ENCODE data around the gene TCEA3. TPM values are rescaled to one million over a fixed set of nuclear protein-coding genes. Genes with fewer than 3 reads are reported as not detected.
"Not testable (repeated sequence)": the region's sequence is repeated elsewhere in the genome, so short reads cannot be mapped to it uniquely, and the experiment has no call there.

TCEA3 gene
- total RNA-seq, 1 donor from 2014 or later, result 0.40 TPM

GRCh38 chr1:23393706-23394105, 30.8 kb downstream of the TCEA3 start:
- DNase-seq (ENCODE audit: low read depth, low spot score), result no peak

- no peak for DNase-seq (ENCODE audit: low read depth, low spot score)
Measured at GRCh38 chr1:23392125-23392855, 32.3 kb downstream of the TCEA3 start.

- DNase-seq (ENCODE audit: low read depth, low spot score), result no peak
Measured at GRCh38 chr1:23389837-23390321, 34.7 kb downstream of the TCEA3 start.

GRCh38 chr1:23387494-23387893, 37.1 kb downstream of the TCEA3 start:
- no peak for DNase-seq (ENCODE audit: low read depth, low spot score)

DNA sequence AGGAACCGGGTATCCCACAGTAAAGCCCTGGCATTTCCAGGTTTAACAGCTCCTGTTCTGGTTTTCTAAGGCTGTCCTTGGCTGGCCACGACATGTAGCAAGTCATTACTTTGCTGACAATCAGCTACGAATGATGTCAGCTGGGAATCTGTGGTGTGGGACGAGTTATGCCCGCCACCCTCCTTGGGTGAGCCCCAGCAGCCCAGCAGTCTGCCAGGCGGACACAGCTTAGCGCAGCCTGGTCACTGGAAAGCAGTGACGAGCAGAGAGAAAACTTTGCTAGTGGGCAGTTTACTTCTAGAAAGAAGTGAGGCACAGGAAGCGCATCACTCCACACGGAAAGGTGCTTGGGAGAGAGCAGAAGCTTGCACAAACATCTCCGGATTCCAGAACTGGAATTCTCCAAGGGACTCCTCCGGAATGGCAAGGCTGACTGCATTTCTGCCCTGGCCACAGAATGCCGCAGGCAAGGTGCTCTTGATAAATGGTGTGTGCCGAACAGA, 39.4 kb downstream of the TCEA3 start:
- no peak for DNase-seq (ENCODE audit: low read depth, low spot score)

DNA sequence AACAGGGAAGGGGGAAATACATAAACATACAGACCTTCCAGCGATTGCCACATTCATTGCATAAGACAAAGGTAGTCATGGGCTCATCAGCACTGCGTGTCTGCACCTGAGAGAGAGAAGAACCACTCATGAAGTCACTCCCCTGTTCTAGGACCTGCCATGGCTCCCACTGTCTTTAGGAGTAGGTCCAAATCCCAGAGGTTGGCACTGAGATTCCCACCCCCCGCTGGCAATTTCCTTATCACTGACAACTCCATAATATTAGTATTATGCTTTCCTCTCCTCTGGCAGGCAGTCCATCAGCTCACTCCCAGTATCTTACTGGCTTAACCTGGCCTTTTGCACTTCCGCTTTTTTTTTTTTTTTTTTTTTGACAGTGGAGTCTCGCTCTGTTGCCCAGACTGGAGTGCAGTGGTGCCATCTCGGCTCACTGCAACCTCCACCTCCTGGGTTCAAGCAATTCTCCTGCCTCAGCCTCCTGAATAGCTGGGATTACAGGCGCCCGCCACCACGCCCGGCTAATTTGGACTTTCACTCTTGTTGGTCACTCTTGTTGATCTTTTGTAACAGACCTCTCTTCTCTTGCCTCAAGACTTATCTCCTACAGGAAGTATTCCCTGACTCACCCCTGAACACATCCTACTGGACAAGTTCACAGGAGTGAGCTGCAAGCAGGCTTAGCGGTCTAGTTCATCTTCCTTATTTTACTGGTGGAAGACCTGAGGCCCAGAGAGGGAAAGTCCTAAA, 40.1 kb downstream of the TCEA3 start:
- DNase-seq (ENCODE audit: low read depth, low spot score), result no peak

- no peak for DNase-seq (ENCODE audit: low read depth, low spot score)
Measured at GRCh38 chr1:23383577-23384311, 40.8 kb downstream of the TCEA3 start.

DNA sequence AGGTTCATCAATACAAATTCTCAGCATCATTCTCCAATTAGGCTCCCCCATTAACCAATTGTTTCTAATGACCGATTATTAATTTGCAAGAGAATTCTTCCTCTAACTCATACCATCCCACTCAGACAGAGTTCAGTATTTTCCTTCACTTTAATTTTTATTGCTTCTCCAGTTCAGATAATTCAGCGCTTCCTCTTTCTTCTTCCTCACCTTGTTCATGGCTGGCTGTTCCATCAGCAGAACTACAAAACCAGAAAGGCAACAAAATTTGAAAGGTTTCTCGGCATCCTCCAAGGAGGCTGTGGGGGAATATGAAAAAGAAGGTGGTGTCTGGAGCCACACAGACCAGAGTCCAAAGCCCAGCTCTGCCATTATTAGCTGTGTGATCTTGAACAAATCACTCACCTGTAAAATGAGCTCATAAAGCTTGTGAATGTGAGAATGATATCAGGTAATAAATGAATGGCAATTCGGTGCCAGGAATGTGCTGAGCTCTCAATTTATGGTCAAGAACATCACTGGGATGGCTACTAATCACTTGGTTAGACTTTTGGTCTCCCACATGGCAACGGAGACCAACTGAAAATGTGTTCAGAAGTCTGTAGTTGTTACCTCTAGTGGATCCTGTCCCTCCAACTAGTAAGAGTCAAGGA, 43.2 kb downstream of the TCEA3 start:
- DNase-seq (ENCODE audit: low read depth, low spot score), result no peak

DNA sequence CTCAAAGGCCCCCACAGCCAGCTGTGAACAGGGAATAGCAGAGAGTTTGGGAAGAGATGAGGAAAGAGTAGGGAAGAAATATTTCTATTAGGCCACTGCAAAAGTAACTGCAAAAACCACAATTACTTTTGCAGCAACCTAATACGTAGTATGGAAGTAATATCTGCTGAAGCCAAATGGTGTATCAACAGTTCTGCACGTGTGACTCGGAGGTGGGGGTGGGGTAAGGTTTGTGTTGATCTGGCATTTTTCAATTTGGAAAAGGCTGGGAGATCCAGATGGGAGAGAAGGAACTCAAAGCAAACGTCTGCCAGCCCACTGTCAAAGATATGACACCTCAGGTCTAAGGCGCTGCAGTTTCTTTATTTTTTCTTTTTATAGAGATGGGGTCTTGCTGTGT, 43.8 kb downstream of the TCEA3 start:
- DNase-seq (ENCODE audit: low read depth, low spot score), result no peak

DNA sequence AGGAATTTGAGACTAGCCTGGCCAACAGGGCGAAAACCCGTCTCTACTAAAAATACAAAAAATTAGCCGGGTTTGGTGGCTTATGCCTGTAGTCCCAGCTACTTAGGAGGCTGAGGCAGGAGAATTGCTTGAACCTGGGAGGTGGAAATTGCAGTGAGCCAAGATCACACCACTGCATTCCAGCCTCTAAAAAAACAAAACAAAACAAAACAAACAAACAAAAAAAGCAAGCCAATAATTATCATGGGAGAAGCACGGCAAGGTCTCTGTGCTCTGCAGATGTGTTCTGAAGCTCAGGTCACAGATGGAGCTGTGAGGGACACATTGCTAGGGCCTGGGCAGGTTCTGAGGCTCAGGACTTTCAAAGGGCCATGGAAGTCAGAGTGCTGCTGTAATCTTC, 44.3 kb downstream of the TCEA3 start:
- not testable (repeated sequence) for DNase-seq (ENCODE audit: low read depth, low spot score)

DNA sequence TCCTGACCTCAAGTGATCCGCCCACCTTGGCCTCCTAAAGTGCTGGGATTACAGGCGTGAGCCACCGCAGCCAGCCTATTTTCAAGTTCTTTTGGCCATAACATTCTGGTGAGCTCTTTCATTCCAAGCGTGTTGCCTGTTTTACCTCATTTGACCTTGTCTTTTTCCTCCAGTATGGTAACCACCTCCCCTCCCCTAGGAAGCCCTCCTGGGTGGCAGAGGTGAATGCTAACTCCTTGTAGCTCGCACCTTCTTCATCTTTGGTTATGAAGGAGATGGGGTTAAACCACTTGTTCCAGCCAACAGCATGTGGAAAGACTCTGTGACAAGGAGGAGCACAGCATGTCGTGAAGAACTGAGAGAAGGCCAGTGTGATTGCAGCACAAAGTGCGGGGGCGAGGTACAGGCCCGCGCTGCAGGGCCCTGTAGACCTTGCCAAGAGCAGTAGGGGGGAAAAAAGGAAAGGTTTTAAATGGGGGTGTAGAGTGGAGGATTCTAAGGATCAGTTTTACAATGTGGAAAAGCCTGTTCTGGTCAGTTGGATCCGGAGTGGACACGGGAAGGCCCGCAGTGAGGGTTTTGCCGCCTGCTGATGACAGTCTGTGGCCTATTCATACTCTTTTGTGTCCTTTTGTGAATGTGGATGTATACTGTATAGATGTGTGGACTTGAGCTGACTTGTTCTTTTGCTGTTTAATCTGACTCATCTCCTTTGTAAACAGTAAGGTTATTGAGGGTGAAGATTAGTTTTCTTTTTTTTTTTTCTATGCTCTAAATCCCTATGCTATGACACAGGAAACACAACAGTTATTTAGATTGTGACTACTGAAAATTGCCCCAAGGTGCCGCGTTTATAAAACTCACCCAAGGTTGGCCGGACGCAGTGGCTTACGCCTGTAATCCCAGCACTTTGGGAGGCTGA, 47.4 kb downstream of the TCEA3 start:
- DNase-seq (ENCODE audit: low read depth, low spot score), result no peak

- DNase-seq (ENCODE audit: low read depth, low spot score), result not testable (repeated sequence)
Measured at GRCh38 chr1:23374079-23374735, 50.3 kb downstream of the TCEA3 start.

DNA sequence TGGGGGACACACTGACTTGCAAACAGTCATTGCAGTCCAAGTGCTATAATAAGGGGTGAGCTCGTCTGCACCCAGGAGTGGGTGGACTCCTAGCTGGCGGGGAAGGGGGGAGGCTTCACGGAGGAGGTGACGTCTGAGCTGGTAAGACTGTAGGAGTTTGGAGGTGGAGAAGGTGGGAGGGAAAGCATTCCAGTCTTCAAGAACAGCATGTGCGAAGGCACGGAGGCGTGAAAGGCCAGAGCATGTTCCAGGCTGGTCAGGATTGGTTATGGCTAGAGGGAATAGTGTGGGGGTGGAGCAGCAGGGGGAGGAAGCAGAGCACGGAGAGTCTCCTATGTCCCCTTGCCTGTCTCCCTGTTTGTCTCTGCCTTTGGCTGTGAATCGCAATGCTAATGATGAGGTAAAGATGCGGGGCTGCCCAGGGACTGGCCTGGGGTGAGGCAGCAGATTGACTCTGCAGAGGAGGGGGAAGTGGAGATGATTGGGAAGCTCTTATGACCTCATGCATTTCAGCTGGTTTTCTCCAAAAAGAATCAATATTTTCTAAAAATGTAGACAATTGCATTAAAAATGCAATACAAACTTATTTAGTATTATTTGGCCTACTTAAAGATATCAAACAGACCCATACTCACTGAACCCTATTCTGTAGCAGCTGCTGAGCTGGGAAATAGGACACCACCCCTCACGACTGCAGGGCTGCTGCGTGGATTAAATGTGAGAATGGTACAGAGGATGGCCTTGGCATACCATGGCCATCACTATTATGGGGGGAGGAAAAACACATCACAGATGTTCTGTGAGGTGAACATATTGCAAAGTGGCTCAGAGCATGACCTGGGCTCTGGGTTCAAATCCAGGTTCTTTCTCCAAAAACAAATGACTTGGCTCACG, 52.3 kb downstream of the TCEA3 start:
- no peak for DNase-seq (ENCODE audit: low read depth, low spot score)

- DNase-seq (ENCODE audit: low read depth, low spot score), result no peak
Measured at GRCh38 chr1:23370709-23371584, 53.6 kb downstream of the TCEA3 start.

- DNase-seq (ENCODE audit: low read depth, low spot score), result no peak
Measured at GRCh38 chr1:23370330-23370708, 54.2 kb downstream of the TCEA3 start.

GRCh38 chr1:23369335-23370013, 55.1 kb downstream of the TCEA3 start, which contains the start of gene ZNF436:
TSS of gene ZNF436 (minus strand) at chr1:23369836. CDS start at chr1:23368005, 1,831 bp downstream.
- peak; percentile 67 for DNase-seq (ENCODE audit: low read depth, low spot score)
